DMS53 treated with DMSO at 0.1 percent for 48 hours (cell line): Measurements from ENCODE around the gene TOX2.
A peak's percentile ranks its signal among the peaks of the same experiment; 100 is the strongest.

Source experiments
- DNase-seq: peaks from one replicate; lab custom pipeline; 2025; ENCODE audit not compliant: unreplicated experiment; lab: John Stamatoyannopoulos, UW

The TOX2 gene

GRCh38 chr20:44073011-44073674, 158.5 kb downstream of the TOX2 start:
- DNase-seq: no peak

- no peak for DNase-seq
Observed at GRCh38 chr20:44073675-44074071, 159.0 kb downstream of the TOX2 start.

- DNase-seq: no peak
Observed at GRCh38 chr20:44074252-44075151, 159.8 kb downstream of the TOX2 start.

GRCh38 chr20:44075191-44075949, 160.7 kb downstream of the TOX2 start:
- no peak for DNase-seq

GRCh38 chr20:44075950-44076232, 161.2 kb downstream of the TOX2 start:
- DNase-seq: no peak

- no peak for DNase-seq
Observed at GRCh38 chr20:44079291-44079690, 164.6 kb downstream of the TOX2 start.

GRCh38 chr20:44080064-44080463, 165.4 kb downstream of the TOX2 start:
- DNase-seq: no peak

GRCh38 chr20:44080646-44081267, 166.1 kb downstream of the TOX2 start:
- DNase-seq: peak; percentile 76

GRCh38 chr20:44081476-44081875, 166.8 kb downstream of the TOX2 start:
- no peak for DNase-seq

- DNase-seq: no peak
Observed at GRCh38 chr20:44081888-44082287, 167.2 kb downstream of the TOX2 start.

GRCh38 chr20:44083220-44083933, 168.7 kb downstream of the TOX2 start:
- DNase-seq: no peak

- DNase-seq: no peak
Observed at GRCh38 chr20:44084439-44084838, 169.8 kb downstream of the TOX2 start.

- DNase-seq: no peak
Observed at GRCh38 chr20:44084891-44085290, 170.2 kb downstream of the TOX2 start.

GRCh38 chr20:44085616-44086434, 171.2 kb downstream of the TOX2 start:
- DNase-seq: no peak

- no peak for DNase-seq
Observed at GRCh38 chr20:44087051-44087856, 172.6 kb downstream of the TOX2 start.

GRCh38 chr20:44087857-44088120, 173.1 kb downstream of the TOX2 start:
- no peak for DNase-seq

GRCh38 chr20:44089987-44090674, 175.5 kb downstream of the TOX2 start:
- no peak for DNase-seq

- DNase-seq: no peak
Observed at GRCh38 chr20:44091026-44091425, 176.4 kb downstream of the TOX2 start.
